HCT116 (cell line): ENCODE data around the gene PLB1. TPM values are rescaled to one million over a fixed set of nuclear protein-coding genes. Genes with fewer than 3 reads are reported as not detected.

Experiments used
- ATAC-seq: fragments of 200-7000 bp; cut with Tn5 transposase; 2 replicates; pipeline ENCODE4 v1.9.1; 2020; ENCODE audit warnings: mild to moderate bottlenecking, moderate library complexity
- BruUV-seq: library from RNA; stranded (reverse); fragments of 400-500 nt; replicated peaks from 2 replicates; lab custom pipeline; 2021; lab: Mats Ljungman, UMichigan
- CTCF ChIA-PET: fragments of 300-600 bp; sonication (Branson Sonifier 250); formaldehyde crosslinking; loops from one replicate; lab custom pipeline; 2021; ENCODE audit warnings: antibody characterized with exemption; lab: Charles Lee
- POLR2A ChIA-PET: fragments of 300-600, 350-600 bp; sonication (Branson Sonifier 250); formaldehyde crosslinking; loops from one replicate; lab custom pipeline; 2021; ENCODE audit warnings: antibody characterized with exemption; lab: Charles Lee
- RAD21 ChIA-PET, 2 experiments: fragments of 300-600 bp; sonication (Branson Sonifier 250); formaldehyde crosslinking; loops; one replicate each; lab custom pipeline; 2023; ENCODE audit warnings: low total read pairs in 2 of 2; ENCODE audit not compliant: uncharacterized antibody in 2 of 2, unreplicated experiment in 2 of 2, low non-redundant PET in 1 of 2; lab: Charles Lee
- DNase-seq: peaks from one replicate; pipeline ENCODE4 v3.0.0-alpha.2; 2010; ENCODE audit warnings: low read depth, low spot score
- H2AFZ ChIP-seq: fragments of 200-600 bp; shearing (Covaris generic), sonication (generic); 2 replicates; pipeline ENCODE4 v1.6.1; 2017; ENCODE audit warnings: low read depth, mixed run types, mixed read lengths, antibody characterized with exemption, low read length; ENCODE audit not compliant: poor library complexity, severe bottlenecking
- H3K27ac ChIP-seq: 2 replicates; pipeline ENCODE4 v1.5.1; 2012; ENCODE audit warnings: low read depth, low read length
- H3K27me3 ChIP-seq: fragments of 200-600 bp; sonication (generic); 2 replicates; pipeline ENCODE4 v1.6.1; 2016; ENCODE audit warnings: mixed run types, low read length, mixed read lengths; ENCODE audit not compliant: insufficient read depth
- H3K36me3 ChIP-seq, 2 experiments: fragments of 200-500 bp in 1 of 2; fragments of 200-600 bp in 1 of 2; sonication (Bioruptor generic) in 1 of 2; sonication (generic) in 1 of 2; 2 replicates each; pipeline versions ENCODE4 v1.5.1 to v1.6.1; 2014 to 2016; ENCODE audit warnings: low read length in 2 of 2, inconsistent platforms in 1 of 2, mixed read lengths in 1 of 2, mixed run types in 1 of 2; ENCODE audit not compliant: insufficient read depth in 2 of 2, control insufficient read depth in 1 of 2
- H3K4me1 ChIP-seq, 2 experiments: fragments of 200-600 bp in 1 of 2; sonication (generic) in 1 of 2; 2 replicates each; pipeline versions ENCODE4 v1.5.1 to v1.6.1; 2012 to 2017; ENCODE audit warnings: low read length in 2 of 2, inconsistent platforms in 1 of 2, mild to moderate bottlenecking in 1 of 2, mixed read lengths in 1 of 2, mixed run types in 1 of 2, moderate library complexity in 1 of 2; ENCODE audit not compliant: insufficient read depth in 2 of 2, control insufficient read depth in 1 of 2
- H3K4me2 ChIP-seq: fragments of 200-600 bp; sonication (generic); 2 replicates; pipeline ENCODE4 v1.6.1; 2017; ENCODE audit warnings: mixed run types, low read length, mixed read lengths
- H3K4me3 ChIP-seq, 2 experiments: fragments of 200-600 bp in 1 of 2; sonication (generic) in 1 of 2; replicated peaks in 1 of 2; 2 replicates each; pipeline ENCODE4 v1.5.1; 2011 to 2016; ENCODE audit warnings: low read length in 2 of 2, control low read depth in 1 of 2, low read depth in 1 of 2, mild to moderate bottlenecking in 1 of 2, mixed read lengths in 1 of 2, mixed run types in 1 of 2
- H3K79me2 ChIP-seq: fragments of 200-600 bp; sonication (generic); 2 replicates; pipeline ENCODE4 v1.6.1; 2017; ENCODE audit warnings: mild to moderate bottlenecking, mixed run types, low read length, moderate library complexity, mixed read lengths; ENCODE audit not compliant: insufficient read depth
- H3K9ac ChIP-seq: fragments of 200-600 bp; sonication (generic); 2 replicates; pipeline ENCODE4 v1.6.1; 2016; ENCODE audit warnings: low read length, mixed read lengths
- H3K9me2 ChIP-seq: fragments of 200-600 bp; sonication (generic), shearing (Covaris generic); 2 replicates; pipeline ENCODE4 v1.6.1; 2017; ENCODE audit warnings: mixed run types, mild to moderate bottlenecking, moderate library complexity; ENCODE audit not compliant: insufficient read depth
- H3K9me3 ChIP-seq, 2 experiments: fragments of 200-500 bp in 1 of 2; fragments of 200-600 bp in 1 of 2; sonication (Bioruptor generic) in 1 of 2; sonication (generic) in 1 of 2; 2 replicates each; pipeline ENCODE4 v1.6.1; 2014 to 2017; ENCODE audit warnings: low read length in 2 of 2, mixed read lengths in 2 of 2, inconsistent platforms in 1 of 2, low read depth in 1 of 2, mild to moderate bottlenecking in 1 of 2, mixed run types in 1 of 2, moderate library complexity in 1 of 2; ENCODE audit not compliant: control insufficient read depth in 1 of 2, insufficient read depth in 1 of 2
- H4K20me1 ChIP-seq: fragments of 200-600 bp; sonication (generic), shearing (Covaris generic); 2 replicates; pipeline ENCODE4 v1.6.1; 2017; ENCODE audit warnings: mixed run types, mild to moderate bottlenecking, moderate library complexity; ENCODE audit not compliant: insufficient read depth
- EZH2 ChIP-seq: fragments of 200-600 bp; sonication (generic); IDR thresholded peaks from 2 replicates; pipeline ENCODE4 v1.6.1; 2017; ENCODE audit warnings: antibody characterized with exemption, mixed run types
- JUND ChIP-seq: IDR thresholded peaks from 2 replicates; pipeline ENCODE4 v1.6.1; 2012
- POLR2A ChIP-seq: IDR thresholded peaks from 2 replicates; pipeline ENCODE4 v1.7.0; 2011; ENCODE audit warnings: borderline replicate concordance; ENCODE audit not compliant: insufficient read depth, insufficient read length; ENCODE audit errors: extremely low read depth
- TCF7L2 ChIP-seq: IDR thresholded peaks from 2 replicates; pipeline ENCODE4 v1.7.0; 2011; ENCODE audit warnings: borderline replicate concordance, inconsistent platforms; ENCODE audit not compliant: insufficient read depth, insufficient read length; ENCODE audit errors: extremely low read depth
- YY1 ChIP-seq: IDR thresholded peaks from 2 replicates; pipeline ENCODE4 v1.6.1; 2011; ENCODE audit warnings: low read length, low read depth, moderate library complexity, mild to moderate bottlenecking; ENCODE audit not compliant: insufficient replicate concordance; ENCODE audit errors: extremely low read depth
- ZFX ChIP-seq: fragments of 450-650 bp; IDR thresholded peaks from 2 replicates; pipeline ENCODE4 v1.6.1; 2017
- ZNF274 ChIP-seq: fragments of 200-500 bp; sonication (Bioruptor generic); IDR thresholded peaks from 2 replicates; pipeline ENCODE4 v1.6.1; 2014; ENCODE audit warnings: mild to moderate bottlenecking, low read depth, low read length, inconsistent platforms
- intact Hi-C: fragments of 100-400 bp; cut with micrococcal nuclease; formaldehyde crosslinking; loops from 2 replicates; pipeline ENCODE4 v1.10.0; 2022
- total RNA-seq: library from RNA; stranded (reverse); gene quantifications from one replicate; pipeline ENCODE4 v1.2.1, GENCODE V29; 2021; ENCODE audit not compliant: unreplicated experiment
- TF ChIP-seq, protein P1 (sequence below), 3 experiments: fragments of 200-600 bp in 1 of 3; sonication (generic) in 1 of 3; IDR thresholded peaks in 2 of 3; conservative IDR thresholded peaks in 1 of 3; 2 replicates each; pipeline ENCODE4 v1.5.1; 2012 to 2017; ENCODE audit warnings: low read depth in 2 of 3, low read length in 2 of 3, antibody characterized with exemption in 1 of 3, borderline replicate concordance in 1 of 3, control low read depth in 1 of 3, mild to moderate bottlenecking in 1 of 3, mixed read lengths in 1 of 3, mixed run types in 1 of 3, moderate library complexity in 1 of 3; ENCODE audit not compliant: insufficient read depth in 1 of 3

PLB1 gene
- total RNA-seq, 1 experiment from 2014 or later = 0.49 TPM

DNA sequence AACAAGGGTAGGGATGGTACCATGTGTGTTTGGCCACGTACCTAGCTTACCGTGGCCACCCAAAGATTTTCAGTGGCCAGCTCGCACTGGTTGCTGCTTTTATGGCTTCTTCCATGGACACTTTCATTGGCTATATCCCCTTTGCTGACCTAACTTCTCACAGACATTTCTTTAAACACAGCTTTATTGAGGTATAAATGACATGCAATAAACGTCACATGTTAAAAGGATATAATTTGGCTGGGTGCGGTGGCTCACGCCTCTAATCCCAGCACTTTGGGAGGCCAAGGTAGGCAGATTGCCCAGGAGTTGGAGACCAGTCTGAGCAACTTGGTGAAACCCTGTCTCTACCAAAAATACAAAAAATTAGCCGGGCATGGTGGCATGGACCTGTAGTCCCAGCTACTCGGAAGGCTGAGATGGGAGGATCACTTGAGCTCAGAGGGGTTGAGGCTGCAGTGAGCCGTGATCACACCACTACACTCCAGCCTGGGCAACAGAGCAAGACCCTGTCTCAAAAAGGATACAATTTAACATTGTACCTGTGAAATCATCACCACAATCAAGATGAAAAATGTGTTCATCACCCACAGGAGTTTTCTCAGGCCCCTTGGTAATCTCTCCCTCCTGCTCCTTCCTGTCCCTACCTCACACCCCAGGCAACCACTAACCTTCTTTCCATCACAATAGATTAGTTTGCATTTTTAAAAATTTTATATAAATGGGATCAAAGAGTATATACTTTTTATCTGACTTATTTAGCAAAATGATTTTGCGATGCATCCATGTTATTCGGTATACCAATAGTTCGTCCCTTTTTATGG is 127.9 kb downstream of the PLB1 start (continued):
- TF ChIP-seq YY1 = no peak

DNA sequence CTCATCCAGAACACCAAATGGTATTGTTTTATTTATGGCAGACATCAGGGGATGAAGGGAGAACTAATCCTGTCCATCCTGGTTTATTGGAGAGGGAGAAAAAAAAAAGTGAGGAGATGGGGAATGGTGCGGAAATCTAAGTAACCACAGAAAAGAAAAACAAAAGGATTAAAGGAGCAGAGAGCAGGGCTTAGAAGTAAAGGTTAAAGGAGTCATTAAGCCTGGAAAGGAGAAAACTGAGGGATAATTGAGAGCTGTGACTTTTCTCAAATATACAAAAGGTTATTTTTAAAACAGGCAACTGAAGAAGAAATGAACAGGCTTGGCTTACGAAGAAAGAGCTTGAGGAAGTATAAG is 128.6 kb downstream of the PLB1 start:
- Histone ChIP-seq H3K36me3 (no peaks in the 10 kb centered on the region), H3K4me2 (no peak overlapping the region), H3K27me3 (no peaks in the 10 kb centered on the region), H3K9me3 (no peaks in the 10 kb centered on the region), H4K20me1 (no peaks in the 10 kb centered on the region), H3K9ac (no peak overlapping the region), H3K4me3 (no peak overlapping the region), H2AFZ (no peak overlapping the region), H3K79me2 (no peaks in the 10 kb centered on the region), H3K4me1 (peaks cover 7 to 31% of the 10 kb centered on the region in 2 experiments; a peak in 3 of 4 replicates), H3K9me2 (no peaks in the 10 kb centered on the region), H3K27ac (no peak overlapping the region)
- ChIA-PET RAD21 (no interaction called here), CTCF (no interaction called here), POLR2A (interaction anchor here (0.5 kb wide), 1 partner anchor 128 kb away, joined by 3 read pairs; no protein-coding TSS in a partner anchor)
- no TSS peak for BruUV-seq
- intact Hi-C loops = no loop called here
- ATAC-seq = no peak
- DNase-seq = no peak
- TF ChIP-seq EZH2 (no peak), YY1 (no peak), POLR2A (no peak), ZFX (no peak), ZNF274 (no peak), TCF7L2 (no peak), JUND (no peak)
- TF ChIP-seq, protein P1, sequence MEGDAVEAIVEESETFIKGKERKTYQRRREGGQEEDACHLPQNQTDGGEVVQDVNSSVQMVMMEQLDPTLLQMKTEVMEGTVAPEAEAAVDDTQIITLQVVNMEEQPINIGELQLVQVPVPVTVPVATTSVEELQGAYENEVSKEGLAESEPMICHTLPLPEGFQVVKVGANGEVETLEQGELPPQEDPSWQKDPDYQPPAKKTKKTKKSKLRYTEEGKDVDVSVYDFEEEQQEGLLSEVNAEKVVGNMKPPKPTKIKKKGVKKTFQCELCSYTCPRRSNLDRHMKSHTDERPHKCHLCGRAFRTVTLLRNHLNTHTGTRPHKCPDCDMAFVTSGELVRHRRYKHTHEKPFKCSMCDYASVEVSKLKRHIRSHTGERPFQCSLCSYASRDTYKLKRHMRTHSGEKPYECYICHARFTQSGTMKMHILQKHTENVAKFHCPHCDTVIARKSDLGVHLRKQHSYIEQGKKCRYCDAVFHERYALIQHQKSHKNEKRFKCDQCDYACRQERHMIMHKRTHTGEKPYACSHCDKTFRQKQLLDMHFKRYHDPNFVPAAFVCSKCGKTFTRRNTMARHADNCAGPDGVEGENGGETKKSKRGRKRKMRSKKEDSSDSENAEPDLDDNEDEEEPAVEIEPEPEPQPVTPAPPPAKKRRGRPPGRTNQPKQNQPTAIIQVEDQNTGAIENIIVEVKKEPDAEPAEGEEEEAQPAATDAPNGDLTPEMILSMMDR (IDR thresholded peaks at IDR 0.05 in 2 of 3, conservative IDR thresholded peaks at IDR 0.05 in 1 of 3; ENCODE audit: borderline replicate concordance in 1 of 3, insufficient read depth in 1 of 3, low read depth in 2 of 3, low read length in 2 of 3) = no peak
